NCI-H510A (cell line): ENCODE data around the gene PTPN23.
"Not testable (repeated sequence)": the region's sequence is repeated elsewhere in the genome, so short reads cannot be mapped to it uniquely, and the experiment has no call there.

Source experiments
- DNase-seq: peaks from one replicate; lab custom pipeline; 2025; lab: John Stamatoyannopoulos, UW

PTPN23 gene, protein sequence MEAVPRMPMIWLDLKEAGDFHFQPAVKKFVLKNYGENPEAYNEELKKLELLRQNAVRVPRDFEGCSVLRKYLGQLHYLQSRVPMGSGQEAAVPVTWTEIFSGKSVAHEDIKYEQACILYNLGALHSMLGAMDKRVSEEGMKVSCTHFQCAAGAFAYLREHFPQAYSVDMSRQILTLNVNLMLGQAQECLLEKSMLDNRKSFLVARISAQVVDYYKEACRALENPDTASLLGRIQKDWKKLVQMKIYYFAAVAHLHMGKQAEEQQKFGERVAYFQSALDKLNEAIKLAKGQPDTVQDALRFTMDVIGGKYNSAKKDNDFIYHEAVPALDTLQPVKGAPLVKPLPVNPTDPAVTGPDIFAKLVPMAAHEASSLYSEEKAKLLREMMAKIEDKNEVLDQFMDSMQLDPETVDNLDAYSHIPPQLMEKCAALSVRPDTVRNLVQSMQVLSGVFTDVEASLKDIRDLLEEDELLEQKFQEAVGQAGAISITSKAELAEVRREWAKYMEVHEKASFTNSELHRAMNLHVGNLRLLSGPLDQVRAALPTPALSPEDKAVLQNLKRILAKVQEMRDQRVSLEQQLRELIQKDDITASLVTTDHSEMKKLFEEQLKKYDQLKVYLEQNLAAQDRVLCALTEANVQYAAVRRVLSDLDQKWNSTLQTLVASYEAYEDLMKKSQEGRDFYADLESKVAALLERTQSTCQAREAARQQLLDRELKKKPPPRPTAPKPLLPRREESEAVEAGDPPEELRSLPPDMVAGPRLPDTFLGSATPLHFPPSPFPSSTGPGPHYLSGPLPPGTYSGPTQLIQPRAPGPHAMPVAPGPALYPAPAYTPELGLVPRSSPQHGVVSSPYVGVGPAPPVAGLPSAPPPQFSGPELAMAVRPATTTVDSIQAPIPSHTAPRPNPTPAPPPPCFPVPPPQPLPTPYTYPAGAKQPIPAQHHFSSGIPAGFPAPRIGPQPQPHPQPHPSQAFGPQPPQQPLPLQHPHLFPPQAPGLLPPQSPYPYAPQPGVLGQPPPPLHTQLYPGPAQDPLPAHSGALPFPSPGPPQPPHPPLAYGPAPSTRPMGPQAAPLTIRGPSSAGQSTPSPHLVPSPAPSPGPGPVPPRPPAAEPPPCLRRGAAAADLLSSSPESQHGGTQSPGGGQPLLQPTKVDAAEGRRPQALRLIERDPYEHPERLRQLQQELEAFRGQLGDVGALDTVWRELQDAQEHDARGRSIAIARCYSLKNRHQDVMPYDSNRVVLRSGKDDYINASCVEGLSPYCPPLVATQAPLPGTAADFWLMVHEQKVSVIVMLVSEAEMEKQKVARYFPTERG (N-terminal part only)

DNA sequence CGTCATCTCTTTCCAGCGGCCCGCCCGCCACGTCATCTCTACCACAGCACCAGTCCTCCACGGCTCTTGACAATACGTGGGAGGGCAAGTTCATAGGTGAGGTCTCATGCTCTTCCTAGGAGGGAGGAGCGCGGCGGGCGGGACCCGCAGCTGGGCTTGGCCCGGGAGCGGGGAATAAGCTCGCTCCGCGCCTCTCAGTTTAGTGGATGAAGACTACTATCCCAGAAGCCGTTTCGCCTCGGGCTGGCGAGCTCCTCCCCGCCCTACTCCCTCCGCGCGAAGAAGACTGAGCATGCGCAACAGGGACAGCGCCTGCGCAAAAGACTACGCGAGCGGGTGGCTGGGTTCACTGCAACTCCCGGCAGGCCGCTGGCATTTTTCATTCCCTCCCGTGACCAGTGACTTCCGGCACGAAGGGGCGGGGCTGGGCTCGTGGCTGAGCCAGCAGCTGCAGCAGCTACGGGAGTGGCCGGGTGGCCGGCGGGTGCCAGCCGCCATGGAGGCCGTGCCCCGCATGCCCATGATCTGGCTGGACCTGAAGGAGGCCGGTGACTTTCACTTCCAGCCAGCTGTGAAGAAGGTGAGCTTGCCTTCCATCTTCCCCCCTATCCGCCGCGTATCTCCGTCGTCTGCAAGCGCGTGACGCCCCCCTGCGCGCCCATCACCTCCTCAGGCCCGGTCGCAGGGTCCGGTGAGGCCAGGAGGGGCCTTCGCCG lies at the start of gene PTPN23:
Gene PTPN23 (plus strand): TSS at position 421 of the 716 bp plus-strand sequence. CDS start 76 bp downstream, at position 497.
- DNase-seq: peak; percentile 98

DNA sequence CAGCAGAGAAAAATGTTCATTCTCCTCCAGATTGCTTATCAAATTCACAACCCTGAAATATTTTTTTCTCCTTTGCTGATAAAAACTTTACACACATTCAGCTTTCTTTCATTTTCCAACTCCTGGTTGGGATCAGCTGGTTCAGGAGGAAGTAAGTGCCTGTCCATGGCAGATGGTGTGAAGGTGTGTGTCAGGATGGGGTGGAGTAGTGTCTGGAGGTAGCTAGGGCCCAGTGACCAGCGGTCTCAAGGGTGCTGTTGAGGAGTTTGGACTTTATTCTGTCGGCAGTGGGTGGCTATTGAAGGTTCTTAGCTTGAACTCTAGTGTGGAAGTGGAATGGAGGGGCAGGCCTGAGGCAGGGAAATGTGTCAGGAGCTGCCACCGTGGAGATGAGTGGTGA lies 46.9 kb upstream of the PTPN23 start:
- no peak for DNase-seq

DNA sequence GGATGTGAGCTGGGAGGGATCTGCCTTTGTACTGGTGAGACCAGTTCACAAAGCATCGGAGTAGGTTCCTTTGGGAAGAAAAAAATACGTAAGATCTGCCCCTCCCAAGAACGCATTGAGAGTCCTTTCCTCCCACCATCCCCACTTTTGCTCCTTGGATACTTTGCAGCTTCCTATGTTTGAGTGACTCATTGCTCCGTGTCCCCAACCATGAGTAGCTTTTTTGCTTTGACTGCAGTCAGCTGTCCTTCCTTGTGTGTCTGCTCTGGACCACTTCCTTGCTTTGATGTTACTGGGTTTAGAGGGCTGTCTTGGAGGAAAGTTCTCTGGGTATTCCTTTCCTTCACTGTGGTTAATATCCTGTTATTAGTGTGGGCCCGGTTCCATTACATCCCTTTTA lies 43.2 kb upstream of the PTPN23 start:
- no peak for DNase-seq

DNA sequence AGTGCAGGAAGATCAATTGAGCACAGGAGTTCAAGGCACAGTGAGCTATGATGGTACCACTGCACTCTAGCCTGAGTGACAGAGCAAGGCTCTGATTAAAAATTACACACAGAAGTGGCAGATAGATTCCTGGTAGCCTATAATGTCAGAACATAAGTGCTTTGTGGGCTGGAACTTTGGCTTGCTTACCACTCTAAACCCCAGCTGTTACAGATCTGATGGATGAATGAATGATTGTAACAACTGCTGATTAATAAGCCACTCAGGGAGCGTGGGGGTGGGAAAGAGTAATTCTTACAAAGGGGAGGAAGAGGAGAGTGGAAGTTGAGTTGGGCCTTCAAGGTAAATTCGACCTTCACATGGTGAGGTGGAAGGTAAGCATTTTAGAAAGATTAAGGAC lies 40.9 kb upstream of the PTPN23 start:
- no peak for DNase-seq

DNA sequence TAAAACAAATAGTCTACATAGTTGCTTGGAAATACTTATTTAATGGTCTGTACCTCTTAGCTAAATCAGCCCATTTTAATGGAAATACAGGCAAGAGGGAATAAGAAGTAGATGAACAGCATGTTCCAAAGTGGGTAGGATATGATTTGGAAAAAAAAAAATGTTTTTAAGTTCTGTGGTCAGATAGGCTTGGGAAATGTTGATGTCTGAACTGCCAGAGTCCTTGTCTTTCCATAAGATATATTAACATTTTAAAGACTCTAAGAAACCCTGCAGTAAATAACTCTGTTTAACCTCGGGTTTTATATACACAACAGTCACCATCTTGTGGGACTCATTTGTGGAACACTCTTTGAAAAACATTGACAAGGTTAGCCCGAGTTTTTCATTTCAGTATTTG lies 40.0 kb upstream of the PTPN23 start:
- no peak for DNase-seq

DNA sequence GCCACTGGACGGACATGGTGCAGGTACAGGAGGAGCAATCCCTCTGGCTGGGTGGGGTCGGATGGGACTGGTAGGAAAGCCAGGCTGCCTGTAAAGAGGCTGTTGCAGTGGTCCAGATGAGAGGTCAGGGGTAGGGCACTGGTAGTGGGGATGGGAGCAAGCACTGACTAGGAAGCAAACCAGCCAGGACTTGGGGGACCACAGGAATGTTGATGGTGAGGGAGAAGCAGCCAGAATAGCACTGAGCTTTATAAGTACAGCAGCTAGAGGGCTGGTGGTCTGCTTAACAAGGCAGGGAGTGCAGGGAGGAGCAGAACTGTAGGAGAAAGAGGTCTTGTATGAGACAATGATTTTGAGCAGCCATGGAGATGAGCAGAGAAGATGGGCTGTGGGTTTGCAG lies 38.7 kb upstream of the PTPN23 start:
- DNase-seq: no peak

DNA sequence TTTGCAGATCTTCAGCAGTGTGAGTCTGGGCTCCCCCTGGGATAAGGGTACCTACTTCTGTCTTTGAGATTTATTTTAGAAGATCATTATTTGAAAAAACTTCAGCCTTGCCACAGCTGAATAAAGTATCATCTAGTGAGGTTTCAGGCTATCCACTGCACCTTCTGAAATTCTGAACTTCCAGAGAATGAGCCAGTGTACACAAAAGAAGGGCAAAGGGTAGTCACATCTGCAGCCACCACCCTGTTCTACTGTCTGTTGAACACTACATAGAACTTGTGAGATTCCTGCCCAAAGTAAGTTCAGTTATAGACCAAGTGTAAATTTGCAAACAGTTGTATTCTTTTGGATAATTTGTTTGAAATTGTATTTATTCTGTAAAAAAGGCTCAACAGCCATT lies 38.0 kb upstream of the PTPN23 start:
- DNase-seq: no peak

DNA sequence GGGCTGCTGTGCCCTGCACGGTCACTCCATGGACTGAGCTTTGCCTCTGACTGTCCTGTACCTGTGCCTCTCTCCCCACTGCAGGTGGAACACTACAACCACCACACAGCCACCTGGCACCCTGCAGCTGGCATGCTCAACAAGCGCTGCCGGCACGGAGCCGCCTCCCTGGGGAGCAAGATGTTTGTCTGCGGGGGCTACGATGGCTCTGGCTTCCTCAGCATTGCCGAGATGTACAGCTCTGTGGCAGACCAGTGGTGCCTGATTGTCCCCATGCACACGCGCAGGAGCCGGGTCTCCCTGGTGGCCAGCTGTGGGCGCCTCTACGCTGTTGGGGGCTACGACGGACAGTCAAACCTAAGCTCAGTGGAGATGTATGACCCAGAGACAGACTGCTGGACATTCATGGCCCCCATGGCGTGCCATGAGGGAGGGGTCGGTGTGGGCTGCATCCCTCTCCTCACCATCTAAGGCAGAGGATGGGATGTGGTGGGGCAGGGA lies 37.3 kb upstream of the PTPN23 start:
- no peak for DNase-seq

DNA sequence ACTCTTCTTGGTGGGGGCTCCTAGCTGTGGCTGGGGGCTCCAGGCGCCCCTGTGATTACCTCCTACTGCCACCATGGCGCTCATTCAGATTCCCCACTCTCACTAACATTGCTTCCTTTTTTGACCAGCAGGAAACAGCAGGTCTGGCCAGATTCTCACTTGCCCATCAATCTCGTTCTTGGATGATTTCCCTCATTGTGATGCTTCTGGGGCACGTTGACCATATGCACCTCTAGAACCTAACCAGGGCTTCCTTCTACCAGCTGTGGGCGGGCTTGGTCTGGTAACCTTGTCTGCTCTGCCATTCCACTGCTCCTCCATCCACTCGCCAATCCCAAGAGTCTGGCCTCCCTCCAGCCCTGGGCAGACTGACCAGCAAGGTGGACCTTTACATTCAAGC lies 35.9 kb upstream of the PTPN23 start:
- no peak for DNase-seq

DNA sequence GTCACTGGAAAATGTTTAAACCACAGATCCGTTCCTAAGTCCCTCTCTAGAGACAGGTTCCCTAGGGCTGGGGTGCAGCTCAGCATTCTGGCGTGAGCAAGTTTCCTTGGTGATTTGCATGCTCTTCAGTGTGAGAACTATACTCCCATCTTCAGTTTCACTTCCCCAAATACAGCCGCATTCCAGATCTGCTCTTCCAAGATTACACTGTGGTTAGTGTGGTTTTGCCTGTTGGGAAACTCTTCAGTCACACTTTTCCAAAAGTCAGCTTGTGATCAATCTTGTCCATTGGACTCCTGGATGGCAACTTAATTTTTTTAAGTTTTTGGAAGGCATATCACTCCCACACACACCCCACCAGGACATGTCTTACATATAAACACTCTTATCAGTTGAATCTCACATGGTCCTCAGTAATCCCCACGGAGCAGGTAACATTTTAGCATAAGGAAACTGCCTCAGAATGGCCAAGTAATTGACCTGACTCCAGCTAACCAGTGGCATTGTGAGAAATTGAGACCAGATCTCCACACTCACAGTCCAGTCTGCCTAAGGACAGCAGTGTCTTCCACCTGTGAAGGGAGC lies 33.5 kb upstream of the PTPN23 start:
- no peak for DNase-seq

DNA sequence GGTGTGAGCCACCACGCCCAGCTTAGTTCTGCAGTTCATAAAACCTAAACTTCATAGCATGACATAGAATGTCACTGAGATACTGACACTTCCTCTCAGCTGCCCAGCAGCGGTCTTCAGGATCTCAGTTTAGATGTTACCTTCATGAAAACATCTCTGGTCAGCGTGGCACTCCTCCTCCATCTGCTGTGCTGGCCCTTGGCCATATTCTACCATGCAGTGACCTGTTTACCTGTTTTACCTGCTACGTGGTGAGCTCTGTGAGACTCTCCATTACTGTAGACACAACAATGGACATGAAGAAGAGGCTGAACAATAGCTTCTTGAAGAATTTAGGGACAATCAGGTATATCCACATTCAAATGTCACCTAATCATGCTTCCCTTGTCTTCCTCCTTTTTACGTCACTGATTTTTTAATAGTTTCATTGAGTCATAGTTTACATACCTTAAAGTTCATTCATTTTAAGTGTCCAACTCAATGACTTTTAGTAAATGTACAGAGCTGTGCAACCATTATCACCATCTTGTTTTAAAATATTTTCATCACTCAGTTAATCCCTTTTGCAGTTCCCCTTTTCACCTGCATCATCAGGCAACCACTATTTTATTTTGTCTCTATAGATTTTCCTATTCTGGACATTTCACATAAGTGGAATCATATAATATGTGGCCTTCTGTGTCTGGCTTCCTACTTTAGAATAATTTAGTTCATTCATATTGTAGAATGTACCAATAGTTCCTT lies 32.2 kb upstream of the PTPN23 start:
- no peak for DNase-seq

DNA sequence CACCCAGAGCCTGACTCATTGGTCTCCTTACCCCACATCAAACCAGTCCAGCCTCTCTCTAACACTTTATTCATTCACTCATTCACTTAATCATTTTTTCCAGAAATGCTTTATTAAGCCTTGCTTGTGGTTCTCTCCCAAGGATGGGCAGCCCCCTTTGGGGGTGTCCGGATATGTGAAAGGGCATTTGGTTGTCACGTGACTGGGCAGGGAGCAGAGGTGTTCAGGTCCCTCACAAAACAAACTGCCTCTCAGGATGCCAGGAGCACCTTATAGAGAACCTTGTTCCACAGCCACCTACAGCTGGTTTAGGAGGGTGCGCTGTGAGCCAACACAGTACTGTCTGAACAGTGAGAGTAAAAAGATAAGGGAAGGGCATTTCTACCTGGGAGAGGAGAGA lies 25.8 kb upstream of the PTPN23 start:
- no peak for DNase-seq

DNA sequence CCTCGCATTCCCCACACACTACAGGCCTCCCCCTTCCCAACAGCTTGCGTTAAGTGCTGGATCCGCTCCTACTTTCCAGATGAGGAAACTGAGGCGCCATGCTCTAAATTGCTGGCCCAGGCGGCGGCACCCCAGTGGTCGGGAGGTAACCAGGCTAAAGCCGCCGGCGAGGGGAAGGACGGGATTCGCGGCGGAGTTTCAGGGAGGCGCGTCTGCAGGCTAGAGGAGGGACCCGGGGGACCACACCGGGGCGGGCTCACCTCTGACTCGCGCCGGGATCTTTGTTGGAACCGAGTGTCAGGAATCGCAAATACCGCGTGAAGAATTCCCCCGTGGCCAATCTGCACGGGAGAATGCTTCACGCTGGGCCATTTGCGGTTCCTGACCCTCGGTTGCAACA lies 24.6 kb upstream of the PTPN23 start:
- DNase-seq: no peak

DNA sequence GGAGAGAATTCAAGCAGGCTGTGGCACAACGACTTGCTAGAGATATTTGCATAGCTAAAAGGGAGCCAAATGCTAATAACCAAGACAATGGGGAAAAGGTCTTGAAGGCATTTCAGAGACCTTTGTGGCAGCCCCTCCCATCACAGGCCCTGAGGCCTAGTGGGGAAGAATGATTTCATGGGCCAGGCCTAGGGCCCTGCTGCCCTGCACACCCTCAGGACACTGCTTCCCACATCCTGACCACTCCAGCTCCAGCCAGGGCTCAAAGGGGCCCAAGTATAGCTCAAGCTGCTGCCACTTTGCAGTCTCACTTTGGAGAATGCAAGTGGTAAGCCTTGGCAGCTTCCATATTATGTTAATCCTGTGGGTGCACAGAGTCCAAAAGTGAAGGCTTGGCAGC lies 21.5 kb upstream of the PTPN23 start:
- DNase-seq: no peak

DNA sequence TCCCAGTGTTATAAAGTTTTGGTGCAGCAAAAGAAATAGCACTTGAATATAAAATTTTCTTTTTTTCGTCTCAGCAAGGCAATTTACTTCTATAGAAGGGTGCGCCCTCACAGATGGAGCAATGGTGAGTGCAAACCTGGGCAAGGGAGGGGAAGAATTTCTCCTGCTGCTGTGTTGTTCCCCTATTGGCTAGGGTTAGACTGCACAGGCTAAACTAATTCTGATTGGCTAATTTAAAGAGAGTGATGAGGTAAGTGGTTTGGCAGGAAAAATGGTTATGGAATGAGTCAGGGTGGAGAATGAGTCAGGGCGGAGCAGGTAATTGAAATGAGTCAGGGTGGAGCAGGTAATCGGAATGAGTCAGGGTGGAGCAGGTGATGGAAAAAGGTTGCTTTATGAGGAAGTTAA lies 20.7 kb upstream of the PTPN23 start:
- DNase-seq: not testable (repeated sequence)

DNA sequence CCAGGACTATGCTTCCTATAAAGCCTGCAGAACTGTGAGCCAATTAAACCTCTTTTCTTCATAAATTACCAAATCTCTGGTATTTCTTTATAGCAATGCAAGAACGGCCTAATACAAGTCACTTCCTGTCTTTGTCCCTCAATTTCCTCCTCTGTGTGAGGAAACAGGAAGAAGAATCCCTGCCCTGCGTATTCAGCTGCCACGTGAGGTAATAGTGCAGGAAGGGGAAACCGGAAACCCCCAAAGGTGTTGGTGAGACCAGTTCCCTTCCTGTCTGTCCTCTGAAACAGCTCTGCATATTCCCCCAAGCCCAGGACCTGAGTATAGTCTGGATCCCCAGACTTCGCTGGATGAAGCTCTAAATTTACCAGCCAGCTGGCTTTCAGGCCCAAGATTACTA lies 18.1 kb upstream of the PTPN23 start:
- DNase-seq: no peak

DNA sequence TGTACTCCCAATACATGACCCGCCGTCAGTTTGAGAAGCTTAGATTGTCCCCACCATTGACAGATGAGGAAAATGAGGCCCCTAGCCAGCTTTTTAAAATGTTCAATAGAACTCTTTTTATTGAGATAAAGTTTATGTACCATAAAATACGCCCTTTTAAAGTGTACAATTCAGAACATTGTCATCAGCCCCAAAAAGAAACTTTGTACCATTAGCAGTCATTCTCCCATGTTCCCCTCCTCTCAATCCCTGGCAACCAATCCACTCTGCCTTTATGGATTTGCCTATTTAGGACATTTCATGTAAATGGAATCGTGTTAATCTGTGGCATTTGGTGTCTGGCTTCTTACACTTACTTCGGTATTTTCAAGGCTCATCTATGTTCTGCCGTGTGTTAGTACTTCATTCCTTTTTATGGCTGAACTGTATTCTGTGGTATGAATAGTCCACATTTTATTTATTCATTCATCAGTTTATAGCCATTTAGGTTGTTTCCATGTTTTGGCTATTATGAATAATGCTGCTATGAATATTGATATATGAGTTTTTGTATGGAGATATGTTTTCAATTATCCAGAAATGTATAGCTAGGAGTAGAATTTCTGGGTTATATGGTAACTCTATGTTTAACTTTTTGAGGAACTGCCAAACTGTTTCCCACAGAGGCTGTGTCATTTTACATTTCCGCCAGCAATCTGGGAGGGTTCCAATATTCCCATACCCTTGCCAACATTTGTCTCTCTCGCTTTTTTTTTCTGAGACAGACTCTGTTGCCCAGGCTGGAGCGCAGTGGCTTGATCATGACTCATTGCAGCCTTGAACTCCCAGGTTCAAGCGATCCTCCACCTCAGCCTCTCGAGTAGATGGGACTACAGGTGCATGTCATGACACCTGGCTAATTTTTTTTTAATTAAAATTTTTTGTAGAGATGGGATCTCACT lies 15.3 kb upstream of the PTPN23 start:
- no peak for DNase-seq

DNA sequence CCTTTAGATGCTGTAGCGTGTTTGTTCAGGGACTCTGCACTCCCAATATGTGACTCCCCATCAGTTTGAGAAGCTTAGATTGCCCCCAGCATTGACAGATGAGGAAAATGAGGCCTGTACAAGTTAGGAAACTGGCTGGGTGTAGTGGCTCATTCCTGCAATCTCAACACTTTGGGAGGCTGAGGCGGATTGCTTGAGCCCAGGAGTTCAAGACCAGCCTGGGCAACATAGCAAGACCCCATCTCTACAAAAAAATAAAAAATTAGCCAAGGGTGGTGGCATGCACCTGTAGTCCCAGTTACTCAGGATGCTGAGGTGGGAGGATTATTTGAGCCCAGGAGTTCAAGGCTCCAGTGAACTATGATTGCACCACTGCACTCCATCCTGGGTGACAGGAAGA lies 14.0 kb upstream of the PTPN23 start:
- DNase-seq: no peak

DNA sequence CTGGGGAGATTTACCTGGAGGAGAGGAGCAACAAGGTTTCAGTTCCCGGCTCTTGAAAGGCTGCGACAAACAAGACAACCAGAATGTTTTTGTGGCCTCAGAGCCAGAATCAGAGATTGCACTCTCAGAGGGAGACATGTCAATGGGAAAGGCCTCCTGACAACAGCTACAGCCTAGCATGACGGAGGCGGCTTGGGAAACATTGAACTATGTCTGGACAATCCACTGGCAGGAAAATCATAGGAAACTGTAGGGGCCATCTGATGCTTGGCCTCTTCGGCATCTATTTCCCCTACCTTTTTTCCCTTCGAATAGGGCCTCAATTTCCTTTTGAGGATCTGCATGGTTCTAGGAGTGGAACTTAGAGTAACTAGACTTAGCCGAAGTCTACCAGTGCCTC lies 13.2 kb upstream of the PTPN23 start:
- no peak for DNase-seq
